H1 (cell line): ENCODE results near the gene ANKRD12. TPM values are rescaled to one million over a fixed set of nuclear protein-coding genes. Genes with fewer than 3 reads are reported as not detected.

Source experiments
- CTCF ChIA-PET: fragments of 300-600 bp; sonication (Branson Sonifier 250); formaldehyde crosslinking; loops from one replicate; lab custom pipeline; 2021; ENCODE audit not compliant: partially characterized antibody; lab: Charles Lee
- POLR2A ChIA-PET: fragments of 300-600 bp; sonication (Branson Sonifier 250); formaldehyde crosslinking; loops from one replicate; lab custom pipeline; 2021; ENCODE audit warnings: inconsistent platforms; ENCODE audit not compliant: partially characterized antibody; lab: Charles Lee
- DNase-seq, 2 experiments: peaks; one replicate each; pipeline versions ENCODE4 v3.0.0 to v3.0.0-alpha.2; 2010 to 2022; ENCODE audit warnings: low spot score in 2 of 2, low read depth in 1 of 2, mixed read lengths in 1 of 2
- FAIRE-seq: peaks from 2 replicates; lab custom pipeline; 2011; peaks lifted over from hg19 to GRCh38; lab: Jason Lieb, UNC
- H2AFZ ChIP-seq: 2 replicates; pipeline ENCODE4 v1.8.1; 2012; ENCODE audit warnings: low read length, inconsistent platforms
- H2AK5ac ChIP-seq: 2 replicates; pipeline ENCODE4 v1.6.1; 2013; ENCODE audit warnings: low read depth, low read length
- H2BK120ac ChIP-seq: replicated peaks from 2 replicates; pipeline ENCODE3; 2013; ENCODE audit warnings: low read depth, low read length, inconsistent platforms
- H2BK12ac ChIP-seq: 2 replicates; pipeline ENCODE4 v1.6.1; 2013; ENCODE audit warnings: low read depth, low read length
- H2BK15ac ChIP-seq: 2 replicates; pipeline ENCODE4 v1.6.1; 2013; ENCODE audit warnings: low read length
- H2BK20ac ChIP-seq: 2 replicates; pipeline ENCODE4 v1.6.1; 2013; ENCODE audit warnings: low read length
- H2BK5ac ChIP-seq: 2 replicates; pipeline ENCODE4 v1.6.1; 2013; ENCODE audit warnings: low read depth, low read length
- H3K14ac ChIP-seq: 2 replicates; pipeline ENCODE4 v1.6.1; 2013; ENCODE audit warnings: inconsistent platforms; ENCODE audit not compliant: insufficient read length
- H3K18ac ChIP-seq: 2 replicates; pipeline ENCODE4 v1.6.1; 2013; ENCODE audit warnings: low read length; ENCODE audit errors: extremely low read depth
- H3K23ac ChIP-seq: 2 replicates; pipeline ENCODE4 v1.6.1; 2013; ENCODE audit warnings: inconsistent platforms; ENCODE audit not compliant: insufficient read length
- H3K23me2 ChIP-seq: 2 replicates; pipeline ENCODE4 v1.6.1; 2013; ENCODE audit warnings: low read depth, low read length
- H3K27ac ChIP-seq: 2 replicates; pipeline ENCODE4 v1.6.1; 2011; ENCODE audit warnings: low read depth, low read length, inconsistent platforms
- H3K27me3 ChIP-seq, 4 experiments: replicated peaks in 1 of 4; 1 replicate in 1 of 4; 2 replicates in 3 of 4; pipeline versions ENCODE4 v1.6.1 to v1.8.1; 2011 to 2013; ENCODE audit warnings: low read length in 3 of 4, mild to moderate bottlenecking in 3 of 4, inconsistent platforms in 2 of 4, mixed read lengths in 2 of 4, moderate library complexity in 1 of 4; ENCODE audit not compliant: control insufficient read depth in 3 of 4, insufficient read depth in 3 of 4; ENCODE audit errors: extremely low read depth in 1 of 4
- H3K36me3 ChIP-seq, 4 experiments: 2 replicates each; pipeline versions ENCODE4 v1.6.1 to v1.8.1; 2011 to 2013; ENCODE audit warnings: mild to moderate bottlenecking in 4 of 4, low read length in 3 of 4, moderate library complexity in 2 of 4, control low read depth in 1 of 4, inconsistent platforms in 1 of 4; ENCODE audit not compliant: insufficient read depth in 4 of 4, control insufficient read depth in 2 of 4
- H3K4ac ChIP-seq: replicated peaks from 2 replicates; pipeline ENCODE3; 2013; ENCODE audit warnings: low read length, low read depth, mixed read lengths, inconsistent platforms; ENCODE audit not compliant: insufficient read length
- H3K4me1 ChIP-seq, 4 experiments: replicated peaks in 1 of 4; 1 replicate in 1 of 4; 2 replicates in 3 of 4; pipeline versions ENCODE4 v1.6.1 to v1.8.1; 2011 to 2013; ENCODE audit warnings: low read length in 3 of 4, inconsistent platforms in 2 of 4, mixed read lengths in 1 of 4; ENCODE audit not compliant: insufficient read depth in 4 of 4, control insufficient read depth in 3 of 4
- H3K4me2 ChIP-seq, 2 experiments: 2 replicates each; pipeline versions ENCODE4 v1.6.1 to v1.8.1; 2011 to 2013; ENCODE audit warnings: low read depth in 2 of 2, low read length in 2 of 2, control low read depth in 1 of 2, inconsistent platforms in 1 of 2, mild to moderate bottlenecking in 1 of 2; ENCODE audit not compliant: insufficient read depth in 1 of 2
- H3K4me3 ChIP-seq, 4 experiments: fragments of 200-600, 300-600 bp in 1 of 4; sonication (generic), shearing (Covaris generic), sonication (Bioruptor Twin) in 1 of 4; 2 replicates each; pipeline versions ENCODE4 v1.5.1 to v1.8.1; 2011 to 2016; ENCODE audit warnings: low read length in 4 of 4, low read depth in 3 of 4, control low read depth in 2 of 4, inconsistent platforms in 2 of 4, mild to moderate bottlenecking in 2 of 4, mixed read lengths in 1 of 4, moderate library complexity in 1 of 4; ENCODE audit not compliant: insufficient read depth in 2 of 4; ENCODE audit errors: extremely low read depth in 1 of 4
- H3K56ac ChIP-seq: replicated peaks from 2 replicates; pipeline ENCODE3; 2013; ENCODE audit warnings: low read depth, mild to moderate bottlenecking, mixed read lengths, low read length, inconsistent platforms; ENCODE audit not compliant: insufficient read length
- H3K79me1 ChIP-seq: 2 replicates; pipeline ENCODE4 v1.6.1; 2013; ENCODE audit warnings: low read depth, low read length, control low read depth
- H3K79me2 ChIP-seq, 2 experiments: 2 replicates each; pipeline versions ENCODE4 v1.6.1 to v1.8.1; 2012 to 2013; ENCODE audit warnings: low read length in 2 of 2, mild to moderate bottlenecking in 2 of 2, inconsistent platforms in 1 of 2; ENCODE audit not compliant: insufficient read depth in 2 of 2, control insufficient read depth in 1 of 2
- H3K9ac ChIP-seq, 4 experiments: replicated peaks in 1 of 4; 1 replicate in 1 of 4; 2 replicates in 3 of 4; pipeline versions ENCODE4 v1.6.1 to v1.8.1; 2011 to 2013; ENCODE audit warnings: low read depth in 3 of 4, low read length in 3 of 4, control low read depth in 2 of 4, mild to moderate bottlenecking in 2 of 4, moderate library complexity in 2 of 4, inconsistent platforms in 1 of 4; ENCODE audit errors: extremely low read depth in 1 of 4
- H3K9me3 ChIP-seq, 2 experiments: 2 replicates each; pipeline versions ENCODE4 v1.6.1 to v1.8.1; 2012 to 2013; ENCODE audit warnings: mild to moderate bottlenecking in 2 of 2, moderate library complexity in 2 of 2, control low read depth in 1 of 2, inconsistent platforms in 1 of 2, low read depth in 1 of 2, low read length in 1 of 2, mixed read lengths in 1 of 2; ENCODE audit not compliant: insufficient read depth in 2 of 2
- H4K20me1 ChIP-seq, 2 experiments: replicated peaks in 1 of 2; 2 replicates each; pipeline versions ENCODE3 to v1.8.1; 2011 to 2013; ENCODE audit warnings: inconsistent platforms in 2 of 2, low read length in 2 of 2, mild to moderate bottlenecking in 1 of 2; ENCODE audit not compliant: insufficient read depth in 2 of 2, control insufficient read depth in 1 of 2
- H4K5ac ChIP-seq: 2 replicates; pipeline ENCODE4 v1.6.1; 2013; ENCODE audit warnings: low read length, low read depth, mixed read lengths, inconsistent platforms; ENCODE audit not compliant: insufficient read length
- H4K8ac ChIP-seq: 2 replicates; pipeline ENCODE4 v1.8.0; 2013; ENCODE audit warnings: mild to moderate bottlenecking, moderate library complexity, low read length, inconsistent platforms; ENCODE audit not compliant: insufficient read depth; ENCODE audit errors: extremely low read depth
- H4K91ac ChIP-seq: replicated peaks from 2 replicates; pipeline ENCODE3; 2013; ENCODE audit warnings: low read length, mixed read lengths, inconsistent platforms; ENCODE audit not compliant: insufficient read length
- ASH2L ChIP-seq: fragments of 200-600, 300-600 bp; sonication (generic); IDR thresholded peaks from one replicate; pipeline ENCODE4 v1.7.1; 2017; ENCODE audit warnings: low read length
- BACH1 ChIP-seq: IDR thresholded peaks from 2 replicates; pipeline ENCODE4 v1.6.1; 2012; ENCODE audit warnings: low read length, improper control_type of control experiment
- BCL11A ChIP-seq, 2 experiments: IDR thresholded peaks; one replicate each; pipeline ENCODE4 v1.6.1; 2011; ENCODE audit warnings: low read depth in 2 of 2, low read length in 2 of 2, mild to moderate bottlenecking in 2 of 2
- CBX8 ChIP-seq: fragments of 300-800, 300-1000 bp; sonication (generic); IDR thresholded peaks from 2 replicates; pipeline ENCODE4 v1.7.1; 2016; ENCODE audit warnings: low read depth, low read length, borderline replicate concordance
- CEBPB ChIP-seq: IDR thresholded peaks from 2 replicates; pipeline ENCODE4 v1.6.1; 2012; ENCODE audit warnings: low read depth, low read length
- HDAC2 ChIP-seq, 2 experiments: fragments of 300-600 bp in 1 of 2; sonication (generic) in 1 of 2; IDR thresholded peaks; 2 replicates each; pipeline ENCODE4 v1.6.1; 2011 to 2012; ENCODE audit warnings: low read depth in 2 of 2, low read length in 2 of 2, mild to moderate bottlenecking in 2 of 2, moderate library complexity in 2 of 2, borderline replicate concordance in 1 of 2, inconsistent platforms in 1 of 2
- HDAC6 ChIP-seq: IDR thresholded peaks from one replicate; pipeline ENCODE4 v1.7.1; 2012; ENCODE audit warnings: low read depth, mild to moderate bottlenecking, inconsistent platforms, low read length, moderate library complexity
- JUN ChIP-seq: IDR thresholded peaks from 2 replicates; pipeline ENCODE4 v1.6.1; 2011; ENCODE audit warnings: low read depth, mild to moderate bottlenecking, improper control_type of control experiment, low read length
- JUND ChIP-seq: IDR thresholded peaks from 2 replicates; pipeline ENCODE4 v1.6.1; 2011; ENCODE audit warnings: mild to moderate bottlenecking, improper control_type of control experiment, low read length
- KDM4A ChIP-seq: IDR thresholded peaks from one replicate; pipeline ENCODE4 v1.7.1; 2012; ENCODE audit warnings: low read depth, mild to moderate bottlenecking, moderate library complexity, low read length, inconsistent platforms; ENCODE audit not compliant: severe bottlenecking
- NANOG ChIP-seq: IDR thresholded peaks from 2 replicates; pipeline ENCODE4 v1.6.1; 2011; ENCODE audit warnings: low read length, low read depth, mild to moderate bottlenecking, inconsistent platforms; ENCODE audit not compliant: insufficient read depth, poor library complexity, severe bottlenecking
- PHF8 ChIP-seq: fragments of 200-600 bp; sonication (generic); conservative IDR thresholded peaks from 2 replicates; pipeline ENCODE4 v1.7.1; 2012; ENCODE audit warnings: low read depth, mild to moderate bottlenecking, inconsistent platforms, low read length, moderate library complexity
- SAP30 ChIP-seq: fragments of 300-600 bp; sonication (generic); IDR thresholded peaks from 2 replicates; pipeline ENCODE4 v1.7.1; 2012; ENCODE audit warnings: low read length, moderate library complexity, mild to moderate bottlenecking, inconsistent platforms; ENCODE audit not compliant: insufficient read depth, insufficient replicate concordance
- TBP ChIP-seq: IDR thresholded peaks from 2 replicates; pipeline ENCODE4 v1.6.1; 2011; ENCODE audit warnings: low read depth, low read length, improper control_type of control experiment
- WGBS, 2 experiments: shearing (Covaris generic) in 1 of 2; methylation state at CpG; one replicate each; pipeline versions ENCODE4 v1.1.6 to v1.1.7; 2013 to 2015; ENCODE audit warnings: low lambda C conversion rate in 2 of 2, mixed read lengths in 2 of 2, inconsistent platforms in 1 of 2, low coverage in 1 of 2, missing lambda C conversion rate in 1 of 2; ENCODE audit not compliant: insufficient replicate concordance in 2 of 2, insufficient coverage in 1 of 2, insufficient read length in 1 of 2; ENCODE audit errors: extremely low coverage in 1 of 2, missing lambda C conversion rate in 1 of 2; 5-methylcytosine and 5-hydroxymethylcytosine counted together
- polyA plus RNA-seq, 7 experiments: library from polyadenylated mRNA; depleted of rRNA in 3 of 7; stranded (reverse) in 5 of 7; unstranded in 2 of 7; fragments of >200 nt in 5 of 7; fragments of 200-250 nt in 2 of 7; gene quantifications; 1 replicate in 5 of 7; 2 replicates in 1 of 7; 4 replicates in 1 of 7; pipeline versions ENCODE4 v1.2.1 to v1.2.3, GENCODE V29; 2011 to 2013; ENCODE audit warnings: missing spikeins in 2 of 7, mixed read lengths in 2 of 7
- total RNA-seq: library from RNA; stranded (reverse); fragmentation: NEBNext Ultra II Directional; extraction: Animal tissue kit (Norgen Biotek cat#: 25700); gene quantifications from 2 replicates; pipeline ENCODE4 v1.2.1, GENCODE V29; 2021

Gene ANKRD12
- total and polyA plus RNA-seq, 2 of the 8 experiments (the other 6 are each of a cell fraction or from before 2014, with no cell fraction given) = 2.6 to 37.9 TPM

DNA sequence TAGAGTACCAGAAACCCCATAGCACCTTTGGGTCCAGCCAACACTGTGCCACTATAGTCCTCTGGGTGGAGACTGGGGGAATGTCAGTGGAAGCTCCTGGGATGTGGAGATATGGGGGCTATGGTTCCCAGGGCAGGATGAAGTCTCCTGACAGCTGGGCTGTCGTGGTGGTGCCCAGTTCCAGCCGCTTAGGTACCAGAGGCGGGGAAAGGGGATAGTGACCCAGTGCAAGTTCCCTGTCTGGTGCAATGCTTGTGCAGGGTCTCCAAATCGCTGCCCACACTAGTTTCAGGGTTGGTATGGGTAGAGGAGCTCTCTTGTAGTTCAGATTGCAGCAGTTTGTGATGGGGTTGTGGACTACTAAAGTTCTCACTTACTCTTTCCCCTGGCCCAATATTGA is 97.9 kb downstream of the ANKRD12 start:
- Histone ChIP-seq H3K4me1 (peaks cover 0 to 5% (median 0%) of the 10 kb centered on the region in 4 experiments; a peak in 1 of 7 replicates), H4K91ac (no peak overlapping the region), H4K8ac (no peak overlapping the region), H3K36me3 (peaks cover 0 to 3% (median 1%) of the 10 kb centered on the region in 4 experiments; a peak in 4 of 8 replicates), H2BK5ac (no peak overlapping the region), H3K56ac (no peak overlapping the region), H3K4me3 (no peak overlapping the region), H4K20me1 (peaks cover 0 to 4% of the 10 kb centered on the region in 2 experiments), H3K18ac (no peak overlapping the region), H3K23me2 (no peaks in the 10 kb centered on the region), H3K14ac (no peak overlapping the region), H3K4ac (no peak overlapping the region), H3K27me3 (no peaks in the 10 kb centered on the region; a peak in 1 of 7 replicates), H3K27ac (no peak overlapping the region), H4K5ac (no peak overlapping the region), H2BK20ac (no peak overlapping the region), H3K23ac (no peak overlapping the region), H2AFZ (no peak overlapping the region), H2AK5ac (no peak overlapping the region), H2BK15ac (no peak overlapping the region), H2BK12ac (no peak overlapping the region), H2BK120ac (no peak overlapping the region), H3K4me2 (no peak overlapping the region), H3K79me1 (0 out of 2 replicates have a peak, but pooled peaks cover 2% of the 10 kb centered on the region), H3K9me3 (no peaks in the 10 kb centered on the region; a peak in 1 of 4 replicates), H3K79me2 (no peaks in the 10 kb centered on the region; a peak in 1 of 4 replicates), H3K9ac (no peak overlapping the region)
- ChIA-PET POLR2A (no interaction called here), CTCF (interaction anchor here (0.8 to 1.5 kb wide), 6 partner anchors 17 to 169 kb away, joined by 3 to 4 read pairs (median 3); no protein-coding TSS in a partner anchor)
- FAIRE-seq = no peak
- DNase-seq = no peak
- 89% methylated on average over 4 of the region's 4 CpGs; no CpG with 5 or more reads in 1 of the 2 experiments for WGBS, 2 experiments
- TF ChIP-seq NANOG (no peak), PHF8 (no peak), CEBPB (no peak), HDAC2 (IDR thresholded peaks at IDR 0.05; ENCODE audit: borderline replicate concordance in 1 of 2, low read depth in 2 of 2, low read length in 2 of 2) (no peak), CBX8 (no peak), KDM4A (no peak), JUND (no peak), ASH2L (no peak), JUN (no peak), BACH1 (no peak), BCL11A (IDR thresholded peaks at IDR 0.05; ENCODE audit: low read depth in 2 of 2, low read length in 2 of 2) (no peak), TBP (no peak), SAP30 (no peak), HDAC6 (no peak)
